ENCODE results near the gene C11orf52.

DNA sequence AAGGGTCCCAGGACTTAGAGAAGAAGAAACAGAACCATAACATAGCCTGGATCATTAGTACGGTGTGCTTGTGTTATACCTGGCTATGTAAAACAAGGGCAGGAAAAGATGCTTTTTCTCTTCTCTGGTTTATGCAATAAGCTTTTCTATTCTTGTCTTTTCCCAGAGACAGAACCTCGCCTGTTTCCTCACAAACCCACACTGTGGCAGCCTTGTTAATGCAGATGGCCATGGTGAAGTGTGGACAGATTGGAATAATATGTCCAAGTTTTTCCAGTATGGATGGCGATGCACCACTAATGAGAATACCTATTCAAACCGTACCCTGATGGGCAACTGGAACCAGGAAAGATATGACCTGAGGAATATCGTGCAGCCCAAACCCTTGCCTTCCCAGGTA lies 36.5 kb upstream of the C11orf52 start:
- TF ChIP-seq, protein P1, sequence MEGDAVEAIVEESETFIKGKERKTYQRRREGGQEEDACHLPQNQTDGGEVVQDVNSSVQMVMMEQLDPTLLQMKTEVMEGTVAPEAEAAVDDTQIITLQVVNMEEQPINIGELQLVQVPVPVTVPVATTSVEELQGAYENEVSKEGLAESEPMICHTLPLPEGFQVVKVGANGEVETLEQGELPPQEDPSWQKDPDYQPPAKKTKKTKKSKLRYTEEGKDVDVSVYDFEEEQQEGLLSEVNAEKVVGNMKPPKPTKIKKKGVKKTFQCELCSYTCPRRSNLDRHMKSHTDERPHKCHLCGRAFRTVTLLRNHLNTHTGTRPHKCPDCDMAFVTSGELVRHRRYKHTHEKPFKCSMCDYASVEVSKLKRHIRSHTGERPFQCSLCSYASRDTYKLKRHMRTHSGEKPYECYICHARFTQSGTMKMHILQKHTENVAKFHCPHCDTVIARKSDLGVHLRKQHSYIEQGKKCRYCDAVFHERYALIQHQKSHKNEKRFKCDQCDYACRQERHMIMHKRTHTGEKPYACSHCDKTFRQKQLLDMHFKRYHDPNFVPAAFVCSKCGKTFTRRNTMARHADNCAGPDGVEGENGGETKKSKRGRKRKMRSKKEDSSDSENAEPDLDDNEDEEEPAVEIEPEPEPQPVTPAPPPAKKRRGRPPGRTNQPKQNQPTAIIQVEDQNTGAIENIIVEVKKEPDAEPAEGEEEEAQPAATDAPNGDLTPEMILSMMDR (IDR thresholded peaks at IDR 0.05) = no peak
- TF ChIP-seq POLR2A (IDR thresholded peaks at IDR 0.05) = no peak
